H1 (cell line): Measurements from ENCODE around the gene ANGPTL2. TPM values are rescaled to one million over a fixed set of nuclear protein-coding genes. Genes with fewer than 3 reads are reported as not detected.

Source experiments
- CTCF ChIP-seq, 3 experiments: IDR thresholded peaks; 1 replicate in 2 of 3; 2 replicates in 1 of 3; pipeline versions ENCODE4 v1.5.1 to v1.6.1; 2011; ENCODE audit warnings: low read length in 3 of 3, mild to moderate bottlenecking in 3 of 3, inconsistent platforms in 2 of 3, low read depth in 1 of 3, moderate library complexity in 1 of 3; ENCODE audit not compliant: insufficient read depth in 1 of 3; ENCODE audit errors: control extremely low read depth in 1 of 3
- NANOG ChIP-seq: IDR thresholded peaks from 2 replicates; pipeline ENCODE4 v1.6.1; 2011; ENCODE audit warnings: low read length, low read depth, mild to moderate bottlenecking, inconsistent platforms; ENCODE audit not compliant: insufficient read depth, poor library complexity, severe bottlenecking
- polyA plus RNA-seq, 7 experiments: library from polyadenylated mRNA; depleted of rRNA in 3 of 7; stranded (reverse) in 5 of 7; unstranded in 2 of 7; fragments of >200 nt in 5 of 7; fragments of 200-250 nt in 2 of 7; gene quantifications; 1 replicate in 5 of 7; 2 replicates in 1 of 7; 4 replicates in 1 of 7; pipeline versions ENCODE4 v1.2.1 to v1.2.3, GENCODE V29; 2011 to 2013; ENCODE audit warnings: missing spikeins in 2 of 7, mixed read lengths in 2 of 7
- total RNA-seq: library from RNA; stranded (reverse); fragmentation: NEBNext Ultra II Directional; extraction: Animal tissue kit (Norgen Biotek cat#: 25700); gene quantifications from 2 replicates; pipeline ENCODE4 v1.2.1, GENCODE V29; 2021

Gene ANGPTL2
- total and polyA plus RNA-seq, 2 of the 8 experiments (the other 6 are each of a cell fraction or from before 2014, with no cell fraction given), result 9.0 to 10.6 TPM

DNA sequence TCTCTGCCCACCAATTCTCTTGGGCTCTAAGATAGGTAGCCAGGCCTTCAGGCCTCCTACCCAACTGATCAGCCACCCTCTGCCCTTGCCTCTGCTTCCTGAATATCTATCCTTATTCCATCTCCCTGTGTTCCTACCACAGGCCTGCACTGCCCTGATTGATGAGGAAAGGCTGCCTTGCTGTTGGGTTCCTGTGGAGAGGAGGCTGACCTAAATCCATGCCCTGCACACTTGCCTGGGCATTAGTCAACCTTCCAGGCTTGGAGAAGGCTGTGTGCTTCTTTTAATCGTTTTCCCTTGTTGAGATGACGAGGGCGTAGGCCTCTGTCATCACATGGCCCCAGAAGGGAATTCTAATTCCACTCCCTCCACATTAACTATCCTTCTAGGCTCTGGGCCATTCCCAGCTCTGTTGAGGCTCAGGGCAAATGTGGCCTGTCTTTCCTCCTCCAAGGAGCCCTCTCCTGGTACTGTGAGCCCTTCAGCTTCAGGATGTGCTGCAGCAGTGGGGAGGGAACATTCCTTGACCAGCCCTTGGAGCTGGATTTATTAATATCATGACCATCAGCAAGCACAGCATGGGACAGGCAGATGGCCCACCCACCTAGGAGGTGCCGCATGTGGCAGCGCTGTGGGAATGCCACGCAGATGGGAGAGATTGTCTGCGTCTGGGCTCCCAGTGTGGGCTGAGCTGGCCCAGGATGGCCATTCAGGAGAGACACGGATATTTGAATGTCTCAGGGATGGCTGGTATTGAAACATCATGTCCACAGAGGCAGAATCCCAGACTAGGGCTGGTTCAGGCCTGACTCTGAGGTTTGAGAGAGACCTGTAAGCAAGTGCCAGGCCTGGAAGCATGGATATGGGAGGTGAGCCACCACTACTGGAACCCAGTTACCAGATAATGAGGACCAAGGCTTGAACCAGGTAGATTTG, 40.9 kb downstream of the ANGPTL2 start (continued):
- no peak for TF ChIP-seq CTCF (IDR thresholded peaks at IDR 0.05; ENCODE audit: control extremely low read depth in 1 of 3, insufficient read depth in 1 of 3, low read depth in 1 of 3, low read length in 3 of 3)
- TF ChIP-seq NANOG, result no peak
